Measurements from ENCODE around the gene BLOC1S5.
"Not testable (repeated sequence)": the region's sequence is repeated elsewhere in the genome, so short reads cannot be mapped to it uniquely, and the experiment has no call there.

Gene BLOC1S5

DNA sequence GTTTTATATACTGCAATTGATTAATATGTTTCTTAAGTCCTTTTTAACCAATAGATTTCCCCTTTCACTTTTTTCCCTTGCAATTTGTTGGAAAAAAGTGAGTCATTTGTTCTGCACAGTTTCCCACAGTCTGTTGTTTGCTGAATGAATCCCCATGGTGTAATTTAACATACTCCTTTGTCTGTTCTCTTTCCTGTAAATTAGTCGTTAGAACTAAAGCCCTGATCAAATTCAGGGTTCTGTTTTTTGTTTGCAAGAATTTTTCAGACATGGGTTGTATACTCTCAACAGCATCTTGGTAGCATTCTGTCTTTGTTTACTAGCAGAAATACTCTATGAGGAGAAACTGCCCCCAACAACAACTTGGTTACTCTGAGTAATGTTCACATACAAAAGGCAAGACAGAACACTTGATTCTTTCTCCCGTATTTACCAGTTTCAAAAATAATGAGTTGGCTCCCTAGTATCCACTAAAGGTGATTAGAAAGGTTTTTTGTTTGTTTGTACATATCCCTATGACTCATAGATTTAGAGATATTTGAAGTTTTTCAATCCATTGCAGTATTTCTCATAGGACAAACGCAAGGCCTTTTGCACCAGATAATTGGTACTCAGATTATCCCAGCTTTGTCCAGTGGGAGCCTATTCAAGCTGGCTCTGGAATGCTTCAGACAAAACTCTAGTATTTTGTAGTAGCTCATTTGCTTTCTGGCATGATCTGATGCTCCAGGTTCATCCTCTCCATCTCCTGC, 16.5 kb downstream of the BLOC1S5 start:
- no peak for DNase-seq (ENCODE audit: insufficient read length, low spot score)
- FAIRE-seq: no peak

GRCh38 chr6:8045769-8046168, 18.4 kb downstream of the BLOC1S5 start:
- DNase-seq (ENCODE audit: insufficient read length, low spot score); FAIRE-seq: not testable (repeated sequence)

DNA sequence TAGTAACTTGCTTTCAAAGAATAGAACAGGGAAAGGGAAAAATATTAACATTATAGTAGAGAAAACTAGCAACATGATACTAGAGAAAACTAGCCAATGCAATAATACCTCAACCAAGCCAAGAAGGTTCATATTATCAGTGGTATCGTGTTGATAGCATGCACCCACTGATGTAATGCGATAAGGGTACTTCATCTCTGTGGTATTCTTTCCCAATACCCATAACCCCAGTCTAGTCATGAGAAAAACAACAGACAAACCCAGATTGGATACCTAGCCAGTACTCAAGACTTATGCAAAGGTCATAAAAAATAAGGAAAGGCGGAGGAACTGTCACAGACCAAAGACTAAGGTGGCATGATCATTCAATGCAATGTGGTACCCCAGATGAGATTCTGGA, 21.0 kb downstream of the BLOC1S5 start:
- no peak for DNase-seq (ENCODE audit: insufficient read length, low spot score)
- FAIRE-seq: no peak

GRCh38 chr6:8041913-8042583, 22.1 kb downstream of the BLOC1S5 start:
- no peak for FAIRE-seq

DNA sequence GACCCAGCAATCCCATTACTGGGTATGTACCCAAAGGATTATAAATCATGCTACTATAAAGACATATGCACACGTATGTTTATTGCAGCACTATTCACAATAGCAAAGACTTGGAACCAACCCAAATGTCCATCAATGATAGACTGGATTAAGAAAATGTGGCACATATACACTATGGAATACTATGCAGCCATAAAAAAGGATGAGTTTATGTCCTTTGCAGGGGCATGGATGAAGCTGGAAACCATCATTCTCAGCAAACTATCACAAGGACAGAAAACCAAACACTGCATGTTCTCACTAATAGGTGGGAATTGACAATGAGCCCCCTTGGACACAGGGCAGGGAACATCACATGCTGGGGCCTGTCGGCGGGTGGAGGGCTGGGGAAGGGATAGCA, 30.1 kb downstream of the BLOC1S5 start:
- not testable (repeated sequence) for DNase-seq (ENCODE audit: insufficient read length, low spot score); FAIRE-seq

More at GRCh38 chr6:8041913-8042583, 22.1 kb downstream of the BLOC1S5 start:
- no peak for DNase-seq (ENCODE audit: insufficient read length, low spot score)

DNA sequence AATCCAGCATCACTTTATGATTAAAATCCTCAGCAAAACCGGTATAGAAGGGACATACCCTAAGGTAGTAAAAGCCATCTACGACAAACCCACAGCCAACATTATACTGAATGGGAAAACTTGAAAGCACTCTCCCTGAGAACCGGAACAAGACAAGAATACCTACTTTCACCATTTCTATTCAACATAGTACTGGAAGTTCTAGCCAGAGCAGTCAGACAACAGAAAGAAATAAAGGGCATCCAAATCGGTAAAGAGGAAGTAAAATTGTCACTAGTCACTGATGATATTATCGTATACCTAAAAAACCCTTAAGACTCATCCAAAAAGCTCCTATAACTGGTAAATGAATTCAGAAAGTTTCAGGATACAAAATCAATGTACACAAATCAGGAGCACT, 33.3 kb downstream of the BLOC1S5 start:
- DNase-seq (ENCODE audit: insufficient read length, low spot score): no peak
- FAIRE-seq: no peak

- no peak for DNase-seq (ENCODE audit: insufficient read length, low spot score)
- no peak for FAIRE-seq
These were observed 34.8 kb downstream of the BLOC1S5 start for GRCh38 chr6:8029243-8029870.

- no peak for DNase-seq (ENCODE audit: insufficient read length, low spot score)
- FAIRE-seq: no peak
These were observed 36.1 kb downstream of the BLOC1S5 start for GRCh38 chr6:8027965-8028651.

DNA sequence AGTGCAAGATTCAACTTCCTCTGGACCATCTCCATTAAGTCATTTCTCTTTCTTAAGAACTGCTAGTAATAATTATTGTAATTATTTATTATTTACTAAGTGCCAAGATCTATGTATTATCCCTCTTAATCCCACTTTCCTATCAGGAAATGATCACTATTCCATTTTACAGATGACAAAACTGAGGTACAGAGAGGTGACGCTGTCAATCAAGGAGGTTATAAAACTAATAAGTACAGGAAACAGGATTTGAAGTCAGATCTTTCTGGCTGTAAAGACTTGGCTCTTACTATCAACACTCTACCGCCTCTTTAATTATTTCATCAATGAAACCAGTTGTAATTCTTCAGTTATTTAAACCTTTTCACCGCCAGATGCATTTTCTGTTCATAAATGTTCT, 37.4 kb downstream of the BLOC1S5 start:
- FAIRE-seq (no peak), DNase-seq (ENCODE audit: insufficient read length, low spot score) (no peak)

- DNase-seq (ENCODE audit: insufficient read length, low spot score) (no peak), FAIRE-seq (no peak)
These were observed 39.0 kb downstream of the BLOC1S5 start for GRCh38 chr6:8025191-8025590.

GRCh38 chr6:8023638-8024037, 40.6 kb downstream of the BLOC1S5 start:
- FAIRE-seq (no peak), DNase-seq (ENCODE audit: insufficient read length, low spot score) (no peak)

- FAIRE-seq (no peak), DNase-seq (ENCODE audit: insufficient read length, low spot score) (no peak)
These were observed 44.1 kb downstream of the BLOC1S5 start for GRCh38 chr6:8020083-8020482.

GRCh38 chr6:8017705-8018104, 46.5 kb downstream of the BLOC1S5 start:
- FAIRE-seq (no peak), DNase-seq (ENCODE audit: insufficient read length, low spot score) (no peak)

- DNase-seq (ENCODE audit: insufficient read length, low spot score) (no peak), FAIRE-seq (peak; percentile 80)
These were observed 46.9 kb downstream of the BLOC1S5 start for GRCh38 chr6:8017276-8017701.

DNA sequence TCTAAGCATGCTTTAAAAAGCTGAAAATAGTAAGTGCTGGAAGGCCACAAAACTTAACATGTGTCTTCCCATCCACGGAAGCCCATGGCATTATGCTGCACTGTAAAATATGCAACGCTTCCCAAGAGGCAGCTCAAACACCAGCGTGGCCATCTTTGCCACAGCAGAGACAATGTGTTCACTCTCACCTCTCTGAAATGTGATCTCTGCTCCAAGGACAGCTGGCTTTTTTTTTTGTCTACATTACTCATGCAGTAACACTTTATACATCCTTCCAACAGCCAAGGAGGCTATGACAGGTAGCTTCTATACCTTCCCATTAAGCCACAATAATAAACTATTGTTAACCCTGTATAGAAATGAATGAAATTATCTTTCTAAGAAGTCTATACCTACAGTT, 49.2 kb downstream of the BLOC1S5 start:
- FAIRE-seq (no peak), DNase-seq (ENCODE audit: insufficient read length, low spot score) (no peak)

DNA sequence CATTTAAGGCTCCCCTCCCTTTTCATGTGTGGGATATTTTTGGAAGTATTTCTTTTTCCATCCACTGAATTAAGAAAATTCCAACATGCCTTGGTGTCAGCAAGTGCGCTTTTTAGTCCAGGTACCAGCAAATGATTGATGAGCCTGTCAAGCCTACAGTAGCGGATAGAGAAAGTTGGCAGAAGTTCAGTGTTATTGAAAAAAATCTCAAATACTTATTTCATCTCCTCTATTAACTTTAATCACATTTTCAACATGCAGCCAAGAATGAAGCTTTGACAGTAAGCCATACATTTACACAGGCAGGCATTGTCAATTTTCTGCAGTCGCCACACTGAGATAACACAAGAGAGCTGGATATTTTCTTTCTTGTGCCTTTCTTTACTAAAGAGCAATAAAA, 50.4 kb downstream of the BLOC1S5 start:
- DNase-seq (ENCODE audit: insufficient read length, low spot score) (no peak), FAIRE-seq (no peak)

- FAIRE-seq (no peak), DNase-seq (ENCODE audit: insufficient read length, low spot score) (peak; percentile 19)
These were observed 58.0 kb downstream of the BLOC1S5 start for GRCh38 chr6:8006208-8006607.

GRCh38 chr6:8005136-8005535, 59.1 kb downstream of the BLOC1S5 start:
- no peak for DNase-seq (ENCODE audit: insufficient read length, low spot score)
- no peak for FAIRE-seq

DNA sequence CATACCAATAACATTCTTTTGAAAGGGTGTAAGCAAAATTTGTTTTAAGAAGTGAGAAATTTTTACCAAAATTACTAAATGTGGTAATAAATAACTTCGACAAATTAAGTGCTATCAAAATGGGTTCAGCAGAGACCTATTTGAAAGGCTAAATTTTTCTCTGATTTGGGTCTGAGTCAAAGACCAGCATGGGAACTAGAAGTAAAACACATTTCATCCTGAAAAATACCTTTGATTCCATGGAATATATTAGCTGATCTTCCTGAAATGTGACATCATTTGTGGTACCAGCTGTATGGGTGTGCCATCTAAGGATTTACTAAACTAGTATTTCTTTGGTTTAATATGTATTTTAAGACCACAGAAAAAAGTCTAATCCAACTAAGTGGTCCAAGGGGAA, 63.6 kb downstream of the BLOC1S5 start:
- DNase-seq (ENCODE audit: insufficient read length, low spot score): no peak
- no peak for FAIRE-seq

DNA sequence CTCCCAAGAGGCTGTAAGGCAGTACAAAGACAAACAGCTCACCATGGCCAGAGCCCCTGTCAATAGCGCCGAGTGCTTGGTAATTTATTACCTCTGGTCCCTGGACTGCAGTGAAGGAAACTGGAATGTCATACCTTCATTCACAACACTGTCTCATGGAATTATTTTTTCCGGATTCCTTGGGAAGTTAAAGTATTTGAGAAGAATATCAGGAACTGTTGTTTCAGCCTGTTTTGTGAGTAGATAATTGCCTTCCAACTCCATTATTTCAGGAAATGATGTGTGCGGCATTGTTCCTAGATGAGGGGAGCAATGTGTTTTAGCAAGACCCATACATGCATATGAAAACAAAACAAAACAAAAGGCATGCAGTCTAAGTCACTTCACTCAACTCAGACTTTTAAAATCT, 64.0 kb downstream of the BLOC1S5 start:
- DNase-seq (ENCODE audit: insufficient read length, low spot score): no peak
- FAIRE-seq: no peak

DNA sequence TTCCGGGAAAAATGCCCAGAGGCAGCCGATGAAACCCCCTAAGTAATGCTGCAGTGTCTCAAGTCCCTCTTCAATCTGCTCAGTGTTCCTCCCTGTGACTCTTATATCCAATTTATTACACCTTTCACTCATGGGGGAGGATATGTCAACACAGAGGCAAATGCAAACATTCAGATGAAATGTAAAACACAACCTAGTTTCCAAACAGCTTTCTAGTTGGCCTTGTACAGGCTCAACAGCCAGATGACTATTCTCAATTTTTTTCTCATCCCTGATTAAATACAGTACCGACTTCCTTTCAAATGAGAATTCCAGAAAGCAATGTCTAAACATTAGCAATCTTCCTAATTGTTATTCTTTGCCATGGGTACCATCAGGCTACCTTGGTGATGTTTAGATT, 65.0 kb downstream of the BLOC1S5 start:
- DNase-seq (ENCODE audit: insufficient read length, low spot score) (no peak), FAIRE-seq (no peak)
